IPS-20b (cell line): Measurements from ENCODE around the gene PHACTR3.

Experiments used
- H3K27ac ChIP-seq: one replicate; pipeline ENCODE4 v1.5.1; 2013; ENCODE audit warnings: low read length
- H3K27me3 ChIP-seq: 2 replicates; pipeline ENCODE4 v1.6.1; 2013; ENCODE audit warnings: mild to moderate bottlenecking, low read length, inconsistent platforms; ENCODE audit not compliant: insufficient read depth
- H3K36me3 ChIP-seq: 2 replicates; pipeline ENCODE4 v1.6.1; 2013; ENCODE audit warnings: low read depth, mild to moderate bottlenecking, inconsistent platforms, low read length, moderate library complexity; ENCODE audit not compliant: insufficient read depth
- H3K4me1 ChIP-seq: 2 replicates; pipeline ENCODE4 v1.6.1; 2013; ENCODE audit warnings: mild to moderate bottlenecking, control low read depth, inconsistent platforms, low read length, moderate library complexity; ENCODE audit not compliant: insufficient read depth
- H3K4me3 ChIP-seq: 2 replicates; pipeline ENCODE4 v1.5.1; 2013; ENCODE audit warnings: mild to moderate bottlenecking, low read length, inconsistent platforms
- H3K9ac ChIP-seq: 2 replicates; pipeline ENCODE4 v1.6.1; 2013; ENCODE audit warnings: low read depth, mild to moderate bottlenecking, inconsistent platforms, low read length, moderate library complexity
- H3K9me3 ChIP-seq: 2 replicates; pipeline ENCODE4 v1.6.1; 2013; ENCODE audit warnings: mild to moderate bottlenecking, low read depth, low read length, inconsistent platforms; ENCODE audit not compliant: insufficient read depth

PHACTR3 gene

GRCh38 chr20:59723108-59723500 lies 118.8 kb downstream of the PHACTR3 start:
- Histone ChIP-seq H3K9me3 (no peaks in the 10 kb centered on the region; the same call in 1 of the 2 replicates), H3K27ac (no peak overlapping the region), H3K4me1 (no peaks in the 10 kb centered on the region), H3K27me3 (peaks cover 29% of the 10 kb centered on the region), H3K9ac (no peak overlapping the region), H3K36me3 (no peaks in the 10 kb centered on the region), H3K4me3 (no peak overlapping the region)

DNA sequence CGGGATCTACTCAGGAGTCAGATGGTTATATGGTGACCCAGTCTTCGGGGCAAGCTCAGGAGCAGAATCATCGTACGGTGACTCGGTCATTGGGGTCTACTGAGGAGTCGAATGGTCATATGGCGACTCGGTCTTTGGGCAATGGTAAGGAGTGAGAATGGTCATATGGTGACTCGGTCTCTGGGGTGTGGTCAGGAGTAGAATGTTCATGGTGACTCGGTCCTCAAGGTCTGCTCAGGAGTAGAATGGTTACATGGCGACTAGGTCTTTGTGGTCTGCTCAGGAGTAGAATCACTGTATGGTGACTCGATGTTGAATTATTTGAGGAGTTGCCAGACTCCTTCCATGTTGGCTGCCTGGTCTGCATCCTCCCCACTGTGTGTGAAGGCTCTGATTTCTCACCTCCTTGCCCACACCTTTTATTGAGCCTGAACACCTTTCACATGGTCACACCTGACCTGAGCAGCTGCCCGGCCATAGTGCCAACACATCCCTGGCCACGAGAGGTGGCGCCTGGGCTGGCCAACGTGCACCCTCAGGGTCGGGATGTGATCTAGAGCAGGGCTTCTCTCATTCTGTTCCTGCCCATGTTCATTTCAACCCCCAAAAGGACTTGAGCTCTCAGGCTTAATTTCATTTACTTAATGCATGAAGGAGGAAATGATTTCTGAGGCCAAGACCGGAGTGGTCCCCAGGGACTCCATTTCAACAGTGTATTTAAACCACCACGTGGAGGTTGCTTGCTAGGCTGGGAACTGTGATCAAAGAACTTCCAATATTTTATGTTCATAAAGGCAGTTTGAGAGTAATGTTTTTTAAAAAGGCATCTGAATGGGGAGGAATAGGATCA lies 119.5 kb downstream of the PHACTR3 start:
- Histone ChIP-seq H3K27ac (no peak overlapping the region), H3K4me3 (no peak overlapping the region), H3K36me3 (no peaks in the 10 kb centered on the region), H3K4me1 (no peaks in the 10 kb centered on the region), H3K9me3 (no peaks in the 10 kb centered on the region; the same call in 1 of the 2 replicates), H3K9ac (no peak overlapping the region), H3K27me3 (peaks cover 29% of the 10 kb centered on the region)

- Histone ChIP-seq H3K36me3 (no peaks in the 10 kb centered on the region), H3K4me1 (no peaks in the 10 kb centered on the region), H3K9me3 (no peaks in the 10 kb centered on the region; the same call in 1 of the 2 replicates), H3K9ac (no peak overlapping the region), H3K4me3 (no peak overlapping the region), H3K27me3 (peaks cover 29% of the 10 kb centered on the region), H3K27ac (no peak overlapping the region)
Measured at GRCh38 chr20:59724457-59725366, 120.4 kb downstream of the PHACTR3 start.

GRCh38 chr20:59725476-59726280 lies 121.3 kb downstream of the PHACTR3 start:
- Histone ChIP-seq H3K27me3 (peaks cover 29% of the 10 kb centered on the region), H3K36me3 (no peaks in the 10 kb centered on the region), H3K27ac (no peak overlapping the region), H3K9ac (no peak overlapping the region), H3K4me3 (no peak overlapping the region), H3K9me3 (no peaks in the 10 kb centered on the region; the same call in 1 of the 2 replicates), H3K4me1 (no peaks in the 10 kb centered on the region)

DNA sequence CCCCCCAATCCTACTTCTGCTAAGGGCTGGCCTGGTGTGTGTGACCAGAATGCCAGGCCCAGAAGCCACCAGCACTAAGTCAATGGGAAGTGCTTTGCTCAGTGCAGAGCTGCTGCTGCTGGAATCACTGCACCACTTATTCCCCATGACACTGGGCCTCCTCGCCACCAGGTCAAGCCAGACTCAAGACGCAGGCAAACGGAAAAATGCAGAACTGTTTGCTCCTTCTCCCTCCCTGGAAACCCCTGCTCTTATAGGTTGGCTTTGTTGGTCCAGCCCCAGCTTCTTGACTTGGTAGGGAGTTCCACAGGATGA lies 121.9 kb downstream of the PHACTR3 start:
- Histone ChIP-seq H3K27ac (no peak overlapping the region), H3K4me3 (no peak overlapping the region), H3K27me3 (peaks cover 29% of the 10 kb centered on the region), H3K9ac (no peak overlapping the region), H3K9me3 (no peaks in the 10 kb centered on the region; the same call in 1 of the 2 replicates), H3K36me3 (no peaks in the 10 kb centered on the region), H3K4me1 (no peaks in the 10 kb centered on the region)

GRCh38 chr20:59728722-59729430 lies 124.5 kb downstream of the PHACTR3 start:
- H3K36me3 ChIP-seq = no peaks in the 10 kb centered on the region
- H3K4me3 ChIP-seq = no peak overlapping the region
- H3K9ac ChIP-seq = no peak overlapping the region
- H3K27me3 ChIP-seq = peaks cover 33% of the 10 kb centered on the region
- no peak overlapping the region for H3K27ac ChIP-seq
- no peaks in the 10 kb centered on the region for H3K4me1 ChIP-seq
- H3K9me3 ChIP-seq = no peaks in the 10 kb centered on the region; the same call in 1 of the 2 replicates

DNA sequence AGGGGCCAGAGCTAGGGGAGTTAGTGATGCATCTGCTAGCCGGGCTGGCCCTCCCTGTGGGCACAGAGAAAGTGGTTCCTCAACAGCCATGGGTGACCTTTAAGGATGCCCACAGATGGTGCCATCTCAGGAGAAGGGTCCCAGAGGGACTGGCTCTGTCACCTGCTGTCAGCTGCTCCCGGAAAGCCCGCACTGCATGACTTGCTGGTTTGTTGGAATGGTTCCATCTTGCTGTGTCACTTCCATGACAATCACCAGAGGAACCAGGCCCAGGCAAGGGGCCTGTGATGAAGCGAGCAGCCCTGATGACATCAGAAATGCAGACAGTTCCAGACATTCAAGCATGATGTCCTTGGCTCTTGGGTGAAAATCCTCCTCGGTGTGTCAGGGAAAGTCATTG lies 125.2 kb downstream of the PHACTR3 start:
- Histone ChIP-seq H3K36me3 (no peaks in the 10 kb centered on the region), H3K4me1 (no peaks in the 10 kb centered on the region), H3K27me3 (peaks cover 28% of the 10 kb centered on the region), H3K9ac (no peak overlapping the region), H3K9me3 (no peaks in the 10 kb centered on the region; the same call in 1 of the 2 replicates), H3K4me3 (no peak overlapping the region), H3K27ac (no peak overlapping the region)

- no peaks in the 10 kb centered on the region for H3K36me3 ChIP-seq
- H3K9ac ChIP-seq = no peak overlapping the region
- no peak overlapping the region for H3K4me3 ChIP-seq
- peaks cover 24% of the 10 kb centered on the region for H3K27me3 ChIP-seq
- no peaks in the 10 kb centered on the region for H3K4me1 ChIP-seq
- no peaks in the 10 kb centered on the region; the same call in 1 of the 2 replicates for H3K9me3 ChIP-seq
- H3K27ac ChIP-seq = no peak overlapping the region
Measured at GRCh38 chr20:59730722-59731121, 126.4 kb downstream of the PHACTR3 start.

DNA sequence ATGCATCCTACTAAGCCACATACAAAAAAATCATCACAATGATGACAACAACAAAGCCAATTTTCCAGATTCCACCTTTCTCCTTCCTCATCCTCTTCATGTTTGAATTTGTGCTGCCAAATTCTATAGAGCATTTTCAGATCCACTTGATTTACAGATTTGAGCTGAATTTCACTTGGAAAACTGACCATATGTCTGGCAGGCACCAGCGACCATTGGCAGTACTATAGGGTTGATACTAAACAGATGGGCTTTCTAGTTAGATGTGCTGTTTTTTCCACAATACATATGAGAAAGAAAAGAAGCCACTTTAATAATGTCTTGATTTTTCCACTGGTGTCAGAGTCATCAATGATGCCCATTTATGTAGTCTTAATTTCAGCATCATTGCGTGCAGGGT lies 127.0 kb downstream of the PHACTR3 start:
- Histone ChIP-seq H3K4me3 (no peak overlapping the region), H3K4me1 (no peaks in the 10 kb centered on the region), H3K27me3 (peaks cover 22% of the 10 kb centered on the region), H3K9me3 (no peaks in the 10 kb centered on the region), H3K36me3 (no peaks in the 10 kb centered on the region), H3K27ac (no peak overlapping the region), H3K9ac (no peak overlapping the region)

GRCh38 chr20:59733351-59733750 lies 129.0 kb downstream of the PHACTR3 start:
- Histone ChIP-seq H3K9ac (no peak overlapping the region), H3K4me3 (no peak overlapping the region), H3K36me3 (no peaks in the 10 kb centered on the region), H3K27me3 (peaks cover 31% of the 10 kb centered on the region), H3K27ac (no peak overlapping the region), H3K4me1 (no peaks in the 10 kb centered on the region), H3K9me3 (no peaks in the 10 kb centered on the region)

DNA sequence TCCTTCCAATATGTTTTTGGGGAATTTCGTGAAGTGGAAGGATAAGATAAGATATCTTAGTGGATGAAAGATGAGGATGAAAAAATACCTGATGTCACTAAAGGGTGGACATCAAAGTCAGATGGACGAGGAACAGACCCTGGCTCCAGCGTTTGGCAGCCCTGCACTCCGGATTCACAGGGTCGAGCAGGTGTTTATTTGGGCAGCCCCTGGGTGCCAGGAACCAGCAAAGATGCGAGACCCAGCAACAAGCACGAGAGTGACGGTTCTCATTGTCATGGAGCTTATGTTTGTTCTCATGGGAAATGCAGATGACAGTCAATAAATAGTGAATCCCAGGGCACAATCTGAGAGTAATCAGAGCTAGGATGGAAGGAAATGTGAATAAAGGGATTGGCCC lies 131.1 kb downstream of the PHACTR3 start:
- H3K27ac ChIP-seq = no peak overlapping the region
- H3K36me3 ChIP-seq = no peaks in the 10 kb centered on the region
- no peaks in the 10 kb centered on the region for H3K4me1 ChIP-seq
- no peaks in the 10 kb centered on the region for H3K9me3 ChIP-seq
- no peak overlapping the region for H3K9ac ChIP-seq
- peaks cover 38% of the 10 kb centered on the region for H3K27me3 ChIP-seq
- no peak overlapping the region for H3K4me3 ChIP-seq
